H1 (cell line): ENCODE results near the gene ZXDC. TPM values are rescaled to one million over a fixed set of nuclear protein-coding genes. Genes with fewer than 3 reads are reported as not detected.

Experiments used
- CTCF ChIA-PET: fragments of 300-600 bp; sonication (Branson Sonifier 250); formaldehyde crosslinking; loops from one replicate; lab custom pipeline; 2021; ENCODE audit not compliant: partially characterized antibody; lab: Charles Lee
- POLR2A ChIA-PET: fragments of 300-600 bp; sonication (Branson Sonifier 250); formaldehyde crosslinking; loops from one replicate; lab custom pipeline; 2021; ENCODE audit warnings: inconsistent platforms; ENCODE audit not compliant: partially characterized antibody; lab: Charles Lee
- DNase-seq, 2 experiments: peaks; one replicate each; pipeline versions ENCODE4 v3.0.0 to v3.0.0-alpha.2; 2010 to 2022; ENCODE audit warnings: low spot score in 2 of 2, low read depth in 1 of 2, mixed read lengths in 1 of 2
- FAIRE-seq: peaks from 2 replicates; lab custom pipeline; 2011; peaks lifted over from hg19 to GRCh38; lab: Jason Lieb, UNC
- H2AFZ ChIP-seq: 2 replicates; pipeline ENCODE4 v1.8.1; 2012; ENCODE audit warnings: low read length, inconsistent platforms
- H2AK5ac ChIP-seq: 2 replicates; pipeline ENCODE4 v1.6.1; 2013; ENCODE audit warnings: low read depth, low read length
- H2BK120ac ChIP-seq: replicated peaks from 2 replicates; pipeline ENCODE3; 2013; ENCODE audit warnings: low read depth, low read length, inconsistent platforms
- H2BK12ac ChIP-seq: 2 replicates; pipeline ENCODE4 v1.6.1; 2013; ENCODE audit warnings: low read depth, low read length
- H2BK15ac ChIP-seq: 2 replicates; pipeline ENCODE4 v1.6.1; 2013; ENCODE audit warnings: low read length
- H2BK20ac ChIP-seq: 2 replicates; pipeline ENCODE4 v1.6.1; 2013; ENCODE audit warnings: low read length
- H2BK5ac ChIP-seq: 2 replicates; pipeline ENCODE4 v1.6.1; 2013; ENCODE audit warnings: low read depth, low read length
- H3K14ac ChIP-seq: 2 replicates; pipeline ENCODE4 v1.6.1; 2013; ENCODE audit warnings: inconsistent platforms; ENCODE audit not compliant: insufficient read length
- H3K18ac ChIP-seq: 2 replicates; pipeline ENCODE4 v1.6.1; 2013; ENCODE audit warnings: low read length; ENCODE audit errors: extremely low read depth
- H3K23ac ChIP-seq: 2 replicates; pipeline ENCODE4 v1.6.1; 2013; ENCODE audit warnings: inconsistent platforms; ENCODE audit not compliant: insufficient read length
- H3K23me2 ChIP-seq: 2 replicates; pipeline ENCODE4 v1.6.1; 2013; ENCODE audit warnings: low read depth, low read length
- H3K27ac ChIP-seq: 2 replicates; pipeline ENCODE4 v1.6.1; 2011; ENCODE audit warnings: low read depth, low read length, inconsistent platforms
- H3K27me3 ChIP-seq, 4 experiments: replicated peaks in 1 of 4; 1 replicate in 1 of 4; 2 replicates in 3 of 4; pipeline versions ENCODE4 v1.6.1 to v1.8.1; 2011 to 2013; ENCODE audit warnings: low read length in 3 of 4, mild to moderate bottlenecking in 3 of 4, inconsistent platforms in 2 of 4, mixed read lengths in 2 of 4, moderate library complexity in 1 of 4; ENCODE audit not compliant: control insufficient read depth in 3 of 4, insufficient read depth in 3 of 4; ENCODE audit errors: extremely low read depth in 1 of 4
- H3K36me3 ChIP-seq, 4 experiments: 2 replicates each; pipeline versions ENCODE4 v1.6.1 to v1.8.1; 2011 to 2013; ENCODE audit warnings: mild to moderate bottlenecking in 4 of 4, low read length in 3 of 4, moderate library complexity in 2 of 4, control low read depth in 1 of 4, inconsistent platforms in 1 of 4; ENCODE audit not compliant: insufficient read depth in 4 of 4, control insufficient read depth in 2 of 4
- H3K4ac ChIP-seq: replicated peaks from 2 replicates; pipeline ENCODE3; 2013; ENCODE audit warnings: low read length, low read depth, mixed read lengths, inconsistent platforms; ENCODE audit not compliant: insufficient read length
- H3K4me1 ChIP-seq, 4 experiments: replicated peaks in 1 of 4; 1 replicate in 1 of 4; 2 replicates in 3 of 4; pipeline versions ENCODE4 v1.6.1 to v1.8.1; 2011 to 2013; ENCODE audit warnings: low read length in 3 of 4, inconsistent platforms in 2 of 4, mixed read lengths in 1 of 4; ENCODE audit not compliant: insufficient read depth in 4 of 4, control insufficient read depth in 3 of 4
- H3K4me2 ChIP-seq, 2 experiments: 2 replicates each; pipeline versions ENCODE4 v1.6.1 to v1.8.1; 2011 to 2013; ENCODE audit warnings: low read depth in 2 of 2, low read length in 2 of 2, control low read depth in 1 of 2, inconsistent platforms in 1 of 2, mild to moderate bottlenecking in 1 of 2; ENCODE audit not compliant: insufficient read depth in 1 of 2
- H3K4me3 ChIP-seq, 4 experiments: fragments of 200-600, 300-600 bp in 1 of 4; sonication (generic), shearing (Covaris generic), sonication (Bioruptor Twin) in 1 of 4; 2 replicates each; pipeline versions ENCODE4 v1.5.1 to v1.8.1; 2011 to 2016; ENCODE audit warnings: low read length in 4 of 4, low read depth in 3 of 4, control low read depth in 2 of 4, inconsistent platforms in 2 of 4, mild to moderate bottlenecking in 2 of 4, mixed read lengths in 1 of 4, moderate library complexity in 1 of 4; ENCODE audit not compliant: insufficient read depth in 2 of 4; ENCODE audit errors: extremely low read depth in 1 of 4
- H3K56ac ChIP-seq: replicated peaks from 2 replicates; pipeline ENCODE3; 2013; ENCODE audit warnings: low read depth, mild to moderate bottlenecking, mixed read lengths, low read length, inconsistent platforms; ENCODE audit not compliant: insufficient read length
- H3K79me1 ChIP-seq: 2 replicates; pipeline ENCODE4 v1.6.1; 2013; ENCODE audit warnings: low read depth, low read length, control low read depth
- H3K79me2 ChIP-seq, 2 experiments: 2 replicates each; pipeline versions ENCODE4 v1.6.1 to v1.8.1; 2012 to 2013; ENCODE audit warnings: low read length in 2 of 2, mild to moderate bottlenecking in 2 of 2, inconsistent platforms in 1 of 2; ENCODE audit not compliant: insufficient read depth in 2 of 2, control insufficient read depth in 1 of 2
- H3K9ac ChIP-seq, 4 experiments: replicated peaks in 1 of 4; 1 replicate in 1 of 4; 2 replicates in 3 of 4; pipeline versions ENCODE4 v1.6.1 to v1.8.1; 2011 to 2013; ENCODE audit warnings: low read depth in 3 of 4, low read length in 3 of 4, control low read depth in 2 of 4, mild to moderate bottlenecking in 2 of 4, moderate library complexity in 2 of 4, inconsistent platforms in 1 of 4; ENCODE audit errors: extremely low read depth in 1 of 4
- H3K9me3 ChIP-seq, 2 experiments: 2 replicates each; pipeline versions ENCODE4 v1.6.1 to v1.8.1; 2012 to 2013; ENCODE audit warnings: mild to moderate bottlenecking in 2 of 2, moderate library complexity in 2 of 2, control low read depth in 1 of 2, inconsistent platforms in 1 of 2, low read depth in 1 of 2, low read length in 1 of 2, mixed read lengths in 1 of 2; ENCODE audit not compliant: insufficient read depth in 2 of 2
- H4K20me1 ChIP-seq, 2 experiments: replicated peaks in 1 of 2; 2 replicates each; pipeline versions ENCODE3 to v1.8.1; 2011 to 2013; ENCODE audit warnings: inconsistent platforms in 2 of 2, low read length in 2 of 2, mild to moderate bottlenecking in 1 of 2; ENCODE audit not compliant: insufficient read depth in 2 of 2, control insufficient read depth in 1 of 2
- H4K5ac ChIP-seq: 2 replicates; pipeline ENCODE4 v1.6.1; 2013; ENCODE audit warnings: low read length, low read depth, mixed read lengths, inconsistent platforms; ENCODE audit not compliant: insufficient read length
- H4K8ac ChIP-seq: 2 replicates; pipeline ENCODE4 v1.8.0; 2013; ENCODE audit warnings: mild to moderate bottlenecking, moderate library complexity, low read length, inconsistent platforms; ENCODE audit not compliant: insufficient read depth; ENCODE audit errors: extremely low read depth
- H4K91ac ChIP-seq: replicated peaks from 2 replicates; pipeline ENCODE3; 2013; ENCODE audit warnings: low read length, mixed read lengths, inconsistent platforms; ENCODE audit not compliant: insufficient read length
- MAFK ChIP-seq: IDR thresholded peaks from 2 replicates; pipeline ENCODE4 v1.6.1; 2012; ENCODE audit warnings: low read depth, mild to moderate bottlenecking, improper control_type of control experiment, low read length
- WGBS, 2 experiments: shearing (Covaris generic) in 1 of 2; methylation state at CpG; one replicate each; pipeline versions ENCODE4 v1.1.6 to v1.1.7; 2013 to 2015; ENCODE audit warnings: low lambda C conversion rate in 2 of 2, mixed read lengths in 2 of 2, inconsistent platforms in 1 of 2, low coverage in 1 of 2, missing lambda C conversion rate in 1 of 2; ENCODE audit not compliant: insufficient replicate concordance in 2 of 2, insufficient coverage in 1 of 2, insufficient read length in 1 of 2; ENCODE audit errors: extremely low coverage in 1 of 2, missing lambda C conversion rate in 1 of 2; 5-methylcytosine and 5-hydroxymethylcytosine counted together
- polyA plus RNA-seq, 7 experiments: library from polyadenylated mRNA; depleted of rRNA in 3 of 7; stranded (reverse) in 5 of 7; unstranded in 2 of 7; fragments of >200 nt in 5 of 7; fragments of 200-250 nt in 2 of 7; gene quantifications; 1 replicate in 5 of 7; 2 replicates in 1 of 7; 4 replicates in 1 of 7; pipeline versions ENCODE4 v1.2.1 to v1.2.3, GENCODE V29; 2011 to 2013; ENCODE audit warnings: missing spikeins in 2 of 7, mixed read lengths in 2 of 7
- total RNA-seq: library from RNA; stranded (reverse); fragmentation: NEBNext Ultra II Directional; extraction: Animal tissue kit (Norgen Biotek cat#: 25700); gene quantifications from 2 replicates; pipeline ENCODE4 v1.2.1, GENCODE V29; 2021

Gene ZXDC
- total and polyA plus RNA-seq, 2 of the 8 experiments (the other 6 are each of a cell fraction or from before 2014, with no cell fraction given), result 12.7 to 24.3 TPM

DNA sequence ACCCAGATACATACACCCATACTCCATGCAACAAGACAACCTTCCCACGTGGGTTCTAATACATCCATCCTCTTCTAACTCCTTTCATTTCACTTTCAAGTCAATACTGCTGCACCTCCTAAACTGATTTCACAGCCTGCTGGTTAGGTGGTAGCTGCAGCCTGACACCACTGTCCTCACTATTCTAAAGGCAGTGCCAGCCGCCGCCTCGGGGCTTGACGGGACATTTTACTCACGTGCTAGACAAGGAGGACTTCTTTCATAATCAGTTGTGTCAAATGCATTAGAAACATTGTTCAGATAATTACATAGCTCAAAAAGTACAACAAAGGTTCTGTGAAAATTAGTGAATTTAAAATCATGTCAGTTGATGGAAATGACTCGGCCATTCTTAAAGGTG is 35.6 kb upstream of the ZXDC start:
- Histone ChIP-seq H3K4me3 (no peak overlapping the region), H3K79me2 (no peaks in the 10 kb centered on the region), H3K9me3 (no peaks in the 10 kb centered on the region), H3K27ac (no peak overlapping the region), H4K20me1 (no peaks in the 10 kb centered on the region), H3K18ac (no peak overlapping the region), H3K23ac (no peak overlapping the region), H3K4ac (no peak overlapping the region), H2BK20ac (no peak overlapping the region), H3K23me2 (no peaks in the 10 kb centered on the region; the same call in 1 of the 2 replicates), H3K36me3 (no peaks in the 10 kb centered on the region), H3K4me1 (no peaks in the 10 kb centered on the region), H3K4me2 (no peak overlapping the region), H4K8ac (no peak overlapping the region), H3K79me1 (no peaks in the 10 kb centered on the region), H2BK5ac (no peak overlapping the region), H3K14ac (no peak overlapping the region), H2AK5ac (no peak overlapping the region), H4K91ac (no peak overlapping the region), H2BK12ac (no peak overlapping the region), H3K56ac (no peak overlapping the region), H2AFZ (no peak overlapping the region), H2BK120ac (no peak overlapping the region), H3K9ac (no peak overlapping the region), H4K5ac (no peak overlapping the region), H3K27me3 (no peaks in the 10 kb centered on the region), H2BK15ac (no peak overlapping the region)
- no peak for DNase-seq
- TF ChIP-seq MAFK, result no peak
- WGBS, 2 experiments, result 71% methylated on average over 7 of the region's 7 CpGs; no CpG with 5 or more reads in 1 of the 2 experiments
- no peak for FAIRE-seq
- ChIA-PET CTCF (interaction anchor here (0.6 to 5.3 kb wide), 12 partner anchors 8 to 471 kb away, joined by 3 to 30 read pairs (median 3); partner anchors contain the start of gene PLXNA1), POLR2A (interaction anchor here (1.2 kb wide), 1 partner anchor 38 kb away, joined by 3 read pairs; no protein-coding TSS in a partner anchor)
